Activated T-cell treated with anti-CD3 and anti-CD28 coated beads for 1 hour (primary cell): ENCODE measurements around the gene SDHA.
"Not testable (repeated sequence)": the region's sequence is repeated elsewhere in the genome, so short reads cannot be mapped to it uniquely, and the experiment has no call there.

Experiments
- DNase-seq: peaks from one replicate; pipeline ENCODE4 v3.0.0-alpha.2; 2020; ENCODE audit warnings: low read depth

Gene SDHA

GRCh38 chr5:222951-223715 is 5.0 kb downstream of the SDHA start:
- not testable (repeated sequence) for DNase-seq

DNA sequence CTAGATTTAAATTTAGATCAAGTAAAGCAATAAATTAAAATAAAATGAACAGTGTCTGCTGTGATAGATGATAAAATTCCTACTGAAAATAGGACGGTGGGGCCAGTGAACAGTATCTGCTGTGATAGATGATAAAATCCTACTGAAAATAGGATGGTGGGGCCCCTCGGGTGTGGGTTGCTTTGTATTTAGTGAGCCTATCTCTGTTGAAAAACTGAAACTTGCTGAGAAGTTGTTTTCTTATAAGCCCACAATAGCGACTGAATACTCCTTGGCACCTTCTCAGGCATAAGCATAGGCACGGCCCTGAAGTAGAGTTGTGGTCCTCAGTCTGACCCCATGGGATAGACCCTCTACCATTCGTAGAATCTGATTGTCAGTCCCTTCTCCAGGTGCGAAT is 5.7 kb downstream of the SDHA start:
- DNase-seq = no peak

GRCh38 chr5:225334-225733 is 7.2 kb downstream of the SDHA start:
- DNase-seq = no peak

GRCh38 chr5:227375-227774 is 9.3 kb downstream of the SDHA start:
- not testable (repeated sequence) for DNase-seq

- DNase-seq = no peak
Measured at GRCh38 chr5:228886-229285, 10.8 kb downstream of the SDHA start.

DNA sequence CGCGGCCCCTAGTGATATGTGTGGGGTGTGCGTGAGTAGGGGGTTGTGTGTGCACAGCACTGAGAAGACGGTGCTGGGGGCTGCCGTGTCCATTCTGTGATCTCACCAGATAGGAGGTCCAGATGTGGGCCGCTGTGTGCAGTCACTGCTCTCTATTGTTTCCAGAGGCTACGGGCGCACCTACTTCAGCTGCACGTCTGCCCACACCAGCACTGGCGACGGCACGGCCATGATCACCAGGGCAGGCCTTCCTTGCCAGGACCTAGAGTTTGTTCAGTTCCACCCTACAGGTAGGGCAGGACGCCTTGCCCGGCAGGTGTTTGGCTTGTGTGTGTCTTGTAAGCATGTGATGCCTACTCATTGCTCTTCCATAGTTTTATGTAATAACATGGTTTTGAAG is 12.6 kb downstream of the SDHA start:
- DNase-seq = no peak

DNA sequence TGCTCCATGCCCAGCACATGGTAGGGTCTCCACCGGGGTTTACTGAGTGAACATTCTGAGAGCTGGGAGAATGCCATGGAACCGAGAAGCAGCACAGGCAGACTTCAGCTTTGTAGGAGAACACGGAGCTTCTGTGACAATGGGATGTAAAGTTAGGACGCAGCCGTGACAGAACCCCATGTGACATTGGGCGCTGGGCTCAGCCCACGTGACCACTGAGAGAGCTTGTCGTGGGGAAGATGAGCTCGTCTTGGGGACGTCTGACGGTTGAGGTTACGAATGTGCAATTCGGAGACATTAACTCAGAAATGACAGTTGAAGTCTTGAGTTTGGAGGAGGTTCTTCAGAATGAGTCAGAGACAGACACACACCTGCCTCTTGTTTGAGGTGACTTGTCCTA is 13.5 kb downstream of the SDHA start:
- DNase-seq = no peak

DNA sequence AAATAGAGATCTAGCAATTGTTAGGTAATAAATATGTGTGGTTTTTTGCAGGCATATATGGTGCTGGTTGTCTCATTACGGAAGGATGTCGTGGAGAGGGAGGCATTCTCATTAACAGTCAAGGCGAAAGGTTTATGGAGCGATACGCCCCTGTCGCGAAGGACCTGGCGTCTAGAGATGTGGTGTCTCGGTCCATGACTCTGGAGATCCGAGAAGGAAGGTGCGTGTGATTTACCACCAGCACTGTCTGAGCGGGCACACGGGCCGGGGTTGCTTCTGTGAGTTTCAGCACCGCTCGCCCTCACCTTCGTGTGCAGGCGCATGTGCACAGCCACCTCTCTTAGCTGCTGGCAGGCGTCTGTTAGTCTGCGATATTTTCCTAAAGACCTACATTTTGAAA is 15.3 kb downstream of the SDHA start:
- not testable (repeated sequence) for DNase-seq

- DNase-seq = no peak
Measured at GRCh38 chr5:234450-234849, 16.3 kb downstream of the SDHA start.

GRCh38 chr5:235527-235926 is 17.4 kb downstream of the SDHA start:
- DNase-seq = not testable (repeated sequence)

GRCh38 chr5:237931-238330 is 19.8 kb downstream of the SDHA start:
- not testable (repeated sequence) for DNase-seq

GRCh38 chr5:240550-240949 is 22.4 kb downstream of the SDHA start:
- not testable (repeated sequence) for DNase-seq

DNA sequence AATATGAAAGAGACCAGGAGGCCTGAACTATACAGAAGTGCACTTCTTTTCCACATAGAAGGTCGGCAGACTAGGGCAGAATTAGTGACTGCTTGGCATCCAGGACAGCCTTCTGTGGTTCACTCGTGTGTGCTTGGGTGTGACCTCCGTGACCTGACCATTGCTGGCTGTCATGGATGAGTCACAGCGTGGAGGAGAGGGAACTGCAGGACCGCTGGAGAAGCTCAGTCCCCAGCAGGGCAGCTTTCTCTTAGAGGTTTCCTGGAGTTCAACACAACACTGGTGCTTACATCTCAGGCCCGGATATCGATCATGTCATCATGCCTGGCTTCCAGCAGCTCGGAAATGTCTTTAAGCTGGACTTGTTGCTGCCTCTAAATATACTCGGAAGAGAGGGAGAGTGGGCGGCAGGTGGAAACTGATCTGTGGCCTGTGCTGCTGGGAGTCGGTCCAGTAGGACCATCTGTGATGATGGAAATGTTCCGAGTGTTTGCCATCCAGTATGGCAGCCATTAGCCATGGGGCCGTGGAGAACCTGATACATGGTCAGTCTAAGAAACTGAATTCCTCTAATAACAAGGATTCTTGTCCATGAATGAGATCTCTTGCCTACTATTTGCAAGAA is 23.0 kb downstream of the SDHA start:
- not testable (repeated sequence) for DNase-seq

GRCh38 chr5:243683-244367 is 25.7 kb downstream of the SDHA start:
- DNase-seq = peak; percentile 5

GRCh38 chr5:245717-246116 is 27.6 kb downstream of the SDHA start:
- DNase-seq = not testable (repeated sequence)

- not testable (repeated sequence) for DNase-seq
Measured at GRCh38 chr5:250396-250795, 32.3 kb downstream of the SDHA start.

- DNase-seq = not testable (repeated sequence)
Measured at GRCh38 chr5:251016-251415, 32.9 kb downstream of the SDHA start.

DNA sequence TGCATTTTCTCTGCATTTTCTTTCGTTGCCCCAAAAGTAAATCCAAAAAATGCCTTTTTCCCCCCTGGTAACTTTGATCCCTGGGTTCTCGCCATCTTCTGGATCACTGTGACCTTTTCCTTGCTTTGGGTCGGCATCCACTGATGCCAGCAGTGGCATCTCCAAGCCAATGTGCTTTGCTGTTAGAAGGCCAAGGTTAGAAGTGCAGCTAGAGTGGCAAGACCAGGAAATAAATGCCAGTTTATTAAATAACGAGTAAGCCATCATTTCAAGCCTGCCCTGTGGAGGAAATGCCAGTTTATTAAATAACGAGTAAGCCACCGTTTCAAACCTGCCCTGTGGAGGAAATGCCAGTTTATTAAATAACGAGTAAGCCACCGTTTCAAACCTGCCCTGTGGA is 33.4 kb downstream of the SDHA start:
- not testable (repeated sequence) for DNase-seq

DNA sequence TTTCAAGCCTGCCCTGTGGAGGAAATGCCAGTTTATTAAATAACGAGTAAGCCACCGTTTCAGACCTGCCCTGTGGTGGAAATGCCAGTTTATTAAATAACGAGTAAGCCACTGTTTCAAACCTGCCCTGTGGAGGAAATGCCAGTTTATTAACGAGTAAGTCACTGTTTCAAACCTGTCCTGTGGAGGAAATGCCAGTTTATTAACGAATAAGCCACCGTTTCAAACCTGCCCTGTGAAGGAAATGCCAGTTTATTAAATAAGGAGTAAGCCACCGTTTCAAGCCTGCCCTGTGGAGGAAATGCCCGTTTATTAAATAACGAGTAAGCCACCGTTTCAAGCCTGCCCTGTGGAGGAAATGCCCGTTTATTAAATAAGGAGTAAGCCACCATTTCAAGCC is 33.9 kb downstream of the SDHA start:
- DNase-seq = not testable (repeated sequence)

- DNase-seq = no peak
Measured at GRCh38 chr5:252546-252945, 34.4 kb downstream of the SDHA start.

DNA sequence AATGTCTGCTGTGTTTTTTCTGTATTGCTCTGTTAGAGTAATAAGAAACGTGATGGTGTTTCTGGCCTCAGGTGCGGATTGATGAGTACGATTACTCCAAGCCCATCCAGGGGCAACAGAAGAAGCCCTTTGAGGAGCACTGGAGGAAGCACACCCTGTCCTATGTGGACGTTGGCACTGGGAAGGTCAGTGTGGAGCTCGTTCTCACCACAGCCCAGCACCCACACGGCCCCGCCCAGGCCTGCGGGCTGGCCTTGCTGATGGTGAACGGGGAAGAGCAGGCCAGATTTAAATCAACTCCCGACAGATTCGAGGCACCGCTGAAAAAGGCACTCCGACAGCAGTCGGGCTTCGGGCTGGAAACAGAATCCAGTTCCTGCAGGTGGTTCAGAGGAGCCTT is 36.2 kb downstream of the SDHA start:
- not testable (repeated sequence) for DNase-seq

- DNase-seq = not testable (repeated sequence)
Measured at GRCh38 chr5:255116-255515, 37.0 kb downstream of the SDHA start.

DNA sequence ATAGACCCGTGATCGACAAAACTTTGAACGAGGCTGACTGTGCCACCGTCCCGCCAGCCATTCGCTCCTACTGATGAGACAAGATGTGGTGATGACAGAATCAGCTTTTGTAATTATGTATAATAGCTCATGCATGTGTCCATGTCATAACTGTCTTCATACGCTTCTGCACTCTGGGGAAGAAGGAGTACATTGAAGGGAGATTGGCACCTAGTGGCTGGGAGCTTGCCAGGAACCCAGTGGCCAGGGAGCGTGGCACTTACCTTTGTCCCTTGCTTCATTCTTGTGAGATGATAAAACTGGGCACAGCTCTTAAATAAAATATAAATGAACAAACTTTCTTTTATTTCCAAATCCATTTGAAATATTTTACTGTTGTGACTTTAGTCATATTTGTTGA is 38.2 kb downstream of the SDHA start:
- DNase-seq = not testable (repeated sequence)
